H7 (cell line): ENCODE measurements around the gene TRIO. TPM values are rescaled to one million over a fixed set of nuclear protein-coding genes. Genes with fewer than 3 reads are reported as not detected.

ENCODE experiments used
- DNase-seq: peaks from one replicate; pipeline ENCODE4 v3.0.0; 2012
- H3K27me3 ChIP-seq: 2 replicates; pipeline ENCODE4 v1.6.0; 2011; ENCODE audit warnings: mild to moderate bottlenecking, low read length; ENCODE audit not compliant: control insufficient read depth, insufficient read depth
- H3K36me3 ChIP-seq: replicated peaks from 2 replicates; pipeline ENCODE4 v1.5.1; 2011; ENCODE audit warnings: low read length; ENCODE audit not compliant: control insufficient read depth, insufficient read depth
- H3K4me3 ChIP-seq: 2 replicates; pipeline ENCODE4 v1.5.1; 2011; ENCODE audit warnings: low read depth, mild to moderate bottlenecking, control low read depth, low read length, moderate library complexity; ENCODE audit not compliant: insufficient read depth
- total RNA-seq: library from RNA; depleted of rRNA; stranded (reverse); fragments of >200 nt; shearing (Covaris generic); gene quantifications from 2 replicates; pipeline ENCODE4 v1.2.3, GENCODE V29; 2014

TRIO gene
- total RNA-seq, 1 experiment from 2014 or later = 39.7 TPM

DNA sequence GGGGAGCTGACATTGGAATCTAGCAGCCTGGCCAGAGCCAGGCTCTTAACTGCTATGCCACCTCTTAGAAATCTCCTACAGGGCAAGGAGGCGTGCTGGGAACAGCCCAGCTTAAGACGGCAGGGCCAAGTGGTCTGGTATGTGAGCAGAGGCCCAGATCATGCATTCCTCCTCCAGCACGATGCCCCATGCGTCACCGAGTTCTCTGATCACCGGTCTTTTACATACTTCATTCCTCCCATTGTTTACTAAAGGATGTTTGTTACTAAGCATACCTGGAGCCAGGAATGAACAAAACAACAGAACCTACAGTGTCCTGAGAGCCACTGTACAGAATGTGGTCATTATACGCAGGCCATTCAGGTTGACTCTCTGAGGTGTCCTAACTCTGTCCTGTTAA is 73.8 kb downstream of the TRIO start:
- Histone ChIP-seq H3K27me3 (no peaks in the 10 kb centered on the region), H3K36me3 (no peaks in the 10 kb centered on the region), H3K4me3 (no peak overlapping the region)
- DNase-seq = peak; percentile 52

DNA sequence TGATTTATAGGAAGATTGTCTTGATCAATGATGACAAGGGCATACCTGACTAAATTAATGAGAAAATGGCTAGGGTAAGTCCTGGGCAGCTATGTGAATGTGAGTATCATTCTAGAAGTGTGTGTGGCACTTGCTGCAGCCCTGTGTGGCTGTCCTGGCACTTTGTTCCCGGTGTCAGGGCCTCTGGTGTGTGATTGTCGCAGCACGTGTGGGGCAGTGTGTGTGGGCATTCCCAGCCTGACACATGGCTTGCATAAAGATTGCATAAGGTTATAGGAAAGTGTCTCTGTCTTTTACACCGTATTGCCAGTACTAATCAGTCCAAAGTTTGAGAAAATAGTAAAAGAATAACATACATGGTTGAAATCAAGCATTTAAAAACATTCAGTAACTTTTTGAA is 74.4 kb downstream of the TRIO start:
- Histone ChIP-seq H3K27me3 (no peaks in the 10 kb centered on the region), H3K36me3 (no peaks in the 10 kb centered on the region), H3K4me3 (no peak overlapping the region)
- DNase-seq = no peak

DNA sequence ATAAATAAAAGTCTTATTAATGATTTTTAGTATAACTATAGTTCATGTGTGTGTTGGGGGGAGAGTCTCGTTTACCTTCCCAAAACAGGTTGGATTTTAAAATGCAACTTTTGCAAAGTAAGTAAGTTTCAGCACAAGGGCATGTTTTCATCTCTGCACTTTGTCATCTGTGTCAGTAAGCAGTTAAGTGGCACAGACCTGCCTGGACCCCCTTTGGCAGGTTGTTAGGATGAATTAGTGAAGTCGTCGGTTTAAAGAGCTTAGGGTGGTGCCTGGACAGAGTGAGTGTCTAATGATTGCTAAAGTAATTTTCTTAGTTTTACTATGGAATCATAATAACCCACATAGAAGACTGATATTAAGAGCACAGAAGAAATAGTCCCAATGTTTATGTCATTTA is 74.9 kb downstream of the TRIO start:
- Histone ChIP-seq H3K27me3 (no peaks in the 10 kb centered on the region), H3K4me3 (no peak overlapping the region), H3K36me3 (no peaks in the 10 kb centered on the region)
- DNase-seq = no peak

DNA sequence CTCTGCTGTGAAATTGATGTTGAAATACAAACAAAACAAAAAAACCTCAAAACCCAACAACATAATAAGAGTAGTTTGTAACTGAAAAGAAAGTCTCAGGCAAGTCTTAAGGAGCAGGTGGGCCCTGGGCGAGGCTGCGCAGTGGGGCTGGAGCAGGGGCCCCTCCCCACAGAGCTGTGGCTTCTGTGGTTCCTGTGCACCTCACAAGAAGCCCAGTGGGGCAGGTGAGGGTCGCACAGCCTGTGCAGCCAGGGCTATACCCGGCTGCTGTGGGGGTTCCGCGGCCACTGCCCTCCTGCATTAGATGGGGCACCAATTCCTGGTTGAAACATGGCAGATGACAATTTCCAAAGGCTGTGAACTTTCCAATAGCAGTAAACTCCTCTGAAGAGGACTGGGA is 75.3 kb downstream of the TRIO start:
- Histone ChIP-seq H3K4me3 (no peak overlapping the region), H3K36me3 (no peaks in the 10 kb centered on the region), H3K27me3 (no peaks in the 10 kb centered on the region)
- no peak for DNase-seq

DNA sequence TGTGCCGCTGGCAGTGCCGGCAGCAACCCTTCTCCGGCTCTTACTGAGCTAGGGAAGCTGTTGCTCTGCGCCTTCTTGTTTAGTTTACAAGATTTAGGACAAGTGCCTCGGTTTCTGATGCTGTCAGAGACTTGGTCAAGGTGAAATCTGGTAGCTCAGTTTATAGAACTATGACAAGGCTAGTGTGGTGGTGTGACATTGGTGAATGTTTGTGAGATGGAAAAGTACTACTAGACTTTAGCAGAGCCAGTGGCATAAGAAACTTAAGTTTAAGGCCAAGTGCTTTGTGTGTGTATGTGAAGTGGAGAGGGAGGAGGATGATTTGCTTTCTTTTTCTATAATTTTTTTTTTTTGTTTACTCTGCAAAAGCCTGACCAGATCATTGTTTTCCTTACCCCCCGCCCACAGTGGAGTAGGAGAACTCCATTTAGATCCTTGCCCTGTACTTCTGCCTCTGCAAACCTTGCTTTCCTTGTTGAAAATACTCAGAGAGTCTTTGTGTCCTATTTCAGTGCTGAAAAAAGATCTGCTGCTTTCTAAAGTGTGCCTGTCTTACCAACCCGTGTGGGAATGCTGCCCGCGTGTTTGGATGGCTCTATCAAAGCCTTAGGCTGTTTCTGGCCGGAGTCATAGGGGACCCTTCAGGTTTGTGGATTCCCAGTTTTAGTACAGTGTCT is 75.9 kb downstream of the TRIO start:
- DNase-seq = no peak
- Histone ChIP-seq H3K27me3 (no peaks in the 10 kb centered on the region), H3K36me3 (no peaks in the 10 kb centered on the region), H3K4me3 (no peak overlapping the region)

DNA sequence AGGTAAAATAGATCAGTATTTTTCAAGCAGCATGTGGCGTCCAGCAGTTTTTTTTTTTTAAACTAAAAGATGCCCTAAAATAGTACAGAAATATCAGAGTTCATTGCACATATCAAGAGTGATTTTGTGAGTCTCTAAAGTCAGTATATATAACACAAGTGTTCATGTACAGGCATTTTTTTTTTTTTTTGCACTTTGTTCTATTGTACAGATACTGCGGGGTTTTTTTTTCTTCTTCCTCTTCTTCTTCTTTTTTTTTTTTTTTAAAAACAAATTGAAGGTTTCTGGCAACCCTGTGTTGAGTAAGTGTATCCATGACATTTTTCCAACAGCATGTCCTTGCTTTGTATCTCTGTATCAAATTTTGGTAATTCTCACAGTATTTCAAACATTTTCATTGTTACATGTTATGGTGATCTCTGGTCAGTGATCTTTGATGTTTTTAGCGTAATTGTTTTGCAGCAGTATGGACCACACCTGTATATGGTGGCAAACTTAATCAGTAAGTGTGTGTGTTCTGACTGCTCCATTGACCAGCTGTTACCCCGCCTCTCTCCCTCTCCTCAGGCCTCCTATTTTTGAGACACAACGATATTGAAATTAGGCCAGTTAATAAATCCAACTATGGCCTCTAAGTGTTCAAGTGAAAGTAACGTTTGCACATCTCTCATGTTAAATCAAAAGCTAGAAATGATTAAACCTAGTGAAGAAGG is 76.8 kb downstream of the TRIO start:
- no peak overlapping the region for H3K4me3 ChIP-seq
- H3K27me3 ChIP-seq = no peaks in the 10 kb centered on the region
- no peak for DNase-seq

DNA sequence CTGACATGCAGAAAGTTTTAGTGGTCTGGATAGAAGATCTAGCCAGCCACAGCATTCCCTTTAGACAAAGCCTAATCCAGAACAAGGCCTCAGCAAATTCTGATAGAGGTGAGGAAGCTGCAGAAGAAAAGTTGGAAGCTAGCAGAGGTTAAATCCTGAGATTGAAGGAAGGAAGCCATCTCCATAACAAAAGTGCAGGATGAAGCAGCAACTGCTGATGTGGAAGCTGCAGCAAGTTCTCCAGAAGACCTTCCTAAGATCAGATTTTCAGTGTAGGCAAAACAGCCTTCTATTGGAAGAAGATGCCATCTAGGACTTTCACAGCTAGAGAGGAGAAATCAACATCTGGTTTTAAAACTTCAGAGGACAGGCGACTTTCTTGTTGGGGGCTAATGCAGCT is 77.5 kb downstream of the TRIO start:
- Histone ChIP-seq H3K27me3 (no peaks in the 10 kb centered on the region), H3K4me3 (no peak overlapping the region), H3K36me3 (no peaks in the 10 kb centered on the region)
- DNase-seq = no peak

More for the DNA sequence above, 76.8 kb downstream of the TRIO start:
- H3K36me3 ChIP-seq = no peaks in the 10 kb centered on the region

DNA sequence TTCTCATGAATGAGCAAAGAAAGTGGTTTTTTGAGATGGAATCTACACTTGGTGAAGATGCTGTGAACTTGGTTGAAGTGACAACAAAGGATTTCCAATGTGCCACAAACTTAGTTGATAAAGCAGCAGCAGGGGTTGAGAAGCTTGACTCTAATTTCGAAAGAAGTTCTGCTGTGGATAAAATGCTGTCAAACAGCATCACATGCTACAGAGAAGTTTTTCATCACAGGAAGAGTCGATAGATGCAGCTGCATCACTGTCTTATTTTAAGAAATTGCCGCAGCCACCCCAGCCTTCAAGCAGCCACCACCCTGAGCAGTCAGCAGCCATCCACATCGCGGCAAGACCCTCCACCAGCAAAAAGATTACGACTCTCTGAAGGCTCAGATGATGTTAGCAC is 78.6 kb downstream of the TRIO start:
- no peaks in the 10 kb centered on the region for H3K36me3 ChIP-seq
- no peak overlapping the region for H3K4me3 ChIP-seq
- no peaks in the 10 kb centered on the region for H3K27me3 ChIP-seq
- DNase-seq = no peak

DNA sequence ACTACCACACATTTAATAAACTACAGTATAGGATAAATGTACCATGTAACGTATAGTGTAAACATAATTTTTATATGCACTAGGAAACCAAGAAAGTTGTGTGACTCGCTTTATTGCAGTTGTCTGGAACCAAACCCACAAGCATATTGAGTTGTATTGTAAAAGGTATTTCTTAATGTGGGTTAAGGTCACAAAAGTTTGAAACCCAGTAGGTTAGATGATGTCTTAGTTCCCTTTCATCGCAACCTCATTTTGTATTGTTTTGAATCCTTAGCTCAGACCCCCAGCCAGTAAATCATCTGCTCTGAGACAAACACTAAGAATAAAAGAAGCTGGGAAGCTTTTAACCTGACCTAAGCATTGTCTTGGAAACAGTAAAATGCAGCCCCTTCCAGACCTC is 79.1 kb downstream of the TRIO start:
- Histone ChIP-seq H3K4me3 (no peak overlapping the region), H3K36me3 (no peaks in the 10 kb centered on the region), H3K27me3 (no peaks in the 10 kb centered on the region)
- DNase-seq = no peak

DNA sequence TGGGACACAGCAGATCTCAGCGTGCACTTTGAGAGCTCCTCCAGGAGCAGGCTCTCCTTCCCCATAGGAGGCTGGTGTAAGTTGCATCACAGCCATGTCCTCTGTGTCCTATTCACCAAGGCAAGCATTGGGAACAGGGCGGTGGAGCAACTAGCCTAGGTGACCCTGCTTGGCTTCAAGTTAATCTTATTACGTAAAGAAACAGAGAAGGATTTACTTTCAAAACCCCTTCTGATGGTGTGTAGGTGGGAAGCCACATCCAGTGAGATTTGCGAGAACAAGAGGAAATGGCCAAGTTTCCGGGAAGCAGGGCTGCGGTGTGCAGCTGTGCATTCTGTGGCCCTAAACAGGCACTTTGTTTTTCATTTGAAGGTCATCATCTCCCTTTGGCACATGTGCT is 80.2 kb downstream of the TRIO start:
- H3K27me3 ChIP-seq = no peaks in the 10 kb centered on the region
- DNase-seq = no peak
- no peaks in the 10 kb centered on the region for H3K36me3 ChIP-seq
- H3K4me3 ChIP-seq = no peak overlapping the region

DNA sequence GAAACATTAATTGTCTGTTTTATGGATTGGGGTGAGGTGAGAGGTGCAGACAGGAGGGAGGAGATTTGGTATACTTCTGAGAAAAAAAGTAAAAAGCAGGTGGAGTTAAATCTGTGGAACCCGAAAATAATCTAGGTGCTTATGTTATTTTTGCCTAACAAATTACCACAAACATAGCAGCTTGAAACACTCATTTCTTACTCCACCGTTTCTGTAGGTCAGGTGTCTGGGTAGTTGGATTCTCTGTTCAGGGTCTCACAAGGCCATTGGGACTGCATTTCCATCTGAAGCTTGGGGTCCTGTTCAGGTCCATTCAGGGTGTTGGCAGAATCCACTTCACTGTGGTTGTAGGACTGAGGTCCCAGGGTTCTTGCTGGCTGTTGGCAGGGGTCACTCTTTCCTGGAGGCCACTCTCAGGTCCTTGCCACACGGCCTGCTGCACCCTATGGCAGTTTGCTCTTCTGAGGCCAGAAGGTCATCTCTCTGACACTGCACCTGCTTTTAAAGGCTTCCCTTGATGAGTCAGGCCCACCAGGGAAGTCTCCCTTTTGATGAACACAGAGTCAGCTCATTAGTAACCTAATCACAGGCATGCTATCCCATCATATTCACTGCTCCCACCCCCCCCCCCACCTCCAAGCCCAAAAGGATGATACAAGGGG is 82.2 kb downstream of the TRIO start:
- no peak overlapping the region for H3K4me3 ChIP-seq
- no peaks in the 10 kb centered on the region for H3K36me3 ChIP-seq
- H3K27me3 ChIP-seq = no peaks in the 10 kb centered on the region
- DNase-seq = no peak

DNA sequence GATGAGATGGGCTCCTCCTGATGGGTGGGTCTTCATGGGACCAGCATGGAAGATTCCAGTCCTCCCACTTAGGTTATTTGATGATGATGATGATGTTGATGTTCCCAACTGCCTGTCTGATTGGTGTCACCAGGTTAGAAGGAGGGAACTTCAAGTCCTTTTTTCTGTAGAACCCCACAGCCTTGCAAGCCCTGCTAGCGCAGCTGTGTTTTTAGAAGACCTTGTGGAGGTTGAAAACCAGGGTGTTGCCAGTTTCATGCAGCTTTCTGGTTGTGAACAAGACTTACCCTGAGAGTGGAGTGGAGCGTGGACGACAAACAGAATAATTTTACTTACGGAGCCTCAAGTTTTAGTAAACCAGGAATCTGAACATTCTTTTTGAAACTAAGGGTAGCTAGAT is 83.0 kb downstream of the TRIO start:
- no peaks in the 10 kb centered on the region for H3K27me3 ChIP-seq
- H3K36me3 ChIP-seq = no peaks in the 10 kb centered on the region
- DNase-seq = no peak
- no peak overlapping the region for H3K4me3 ChIP-seq

DNA sequence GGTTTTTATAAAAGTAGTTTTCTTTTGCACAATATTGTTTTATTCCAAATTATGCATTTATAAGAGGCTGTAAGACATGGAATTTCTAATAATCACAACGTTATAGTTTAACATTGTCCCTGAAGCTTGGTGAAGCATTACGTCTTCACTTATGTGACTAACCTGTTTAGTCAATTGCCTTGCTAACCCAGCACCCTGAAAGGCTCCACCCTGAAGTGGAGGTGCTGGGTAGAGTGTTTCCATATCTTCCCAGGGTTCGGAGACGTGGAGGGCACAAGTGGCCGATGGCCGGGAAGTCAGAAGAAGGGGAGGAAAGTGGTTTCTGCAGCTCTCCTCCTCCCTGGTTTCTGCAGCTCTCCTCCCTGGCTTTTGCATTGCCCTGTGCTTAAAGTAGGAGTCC is 83.4 kb downstream of the TRIO start:
- no peaks in the 10 kb centered on the region for H3K27me3 ChIP-seq
- no peaks in the 10 kb centered on the region for H3K36me3 ChIP-seq
- no peak overlapping the region for H3K4me3 ChIP-seq
- DNase-seq = no peak

DNA sequence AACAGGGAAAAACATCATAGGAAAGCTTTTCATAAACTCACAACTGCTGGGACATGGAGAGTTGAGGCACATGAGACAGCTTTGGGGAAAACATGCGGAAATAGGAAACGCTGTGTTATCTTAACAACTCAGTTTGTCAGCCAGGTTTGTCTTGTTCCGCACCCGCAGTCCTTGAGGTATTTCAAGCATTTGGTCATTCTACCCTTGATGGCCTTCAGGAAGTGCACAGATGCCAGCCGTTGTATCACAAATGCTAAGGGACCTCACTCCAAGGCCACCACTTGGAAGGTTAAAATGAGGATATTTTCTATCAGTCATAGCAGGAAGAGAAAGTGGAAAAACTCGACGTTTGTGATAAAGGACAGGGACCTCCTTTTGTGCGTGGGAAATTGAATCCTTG is 83.8 kb downstream of the TRIO start:
- Histone ChIP-seq H3K27me3 (no peaks in the 10 kb centered on the region), H3K36me3 (no peaks in the 10 kb centered on the region), H3K4me3 (no peak overlapping the region)
- DNase-seq = no peak

DNA sequence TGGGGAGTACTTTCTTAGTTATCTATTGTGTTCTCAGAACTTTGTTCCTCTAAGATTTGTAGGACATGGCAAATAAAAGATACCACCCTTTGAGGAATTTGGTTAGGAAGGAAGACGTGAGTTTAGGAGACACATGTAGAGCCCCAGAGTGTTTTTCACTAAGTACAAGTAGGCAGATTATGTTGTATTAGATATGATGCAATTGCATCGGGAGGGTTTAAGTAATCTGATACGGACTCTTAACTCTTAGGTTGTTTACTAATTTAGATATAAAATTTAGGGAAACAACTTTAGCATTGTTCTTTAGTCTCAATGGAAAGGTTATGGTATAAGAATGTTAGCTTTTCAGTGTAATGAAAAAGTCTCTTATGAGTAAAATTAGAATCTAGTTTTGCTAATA is 84.4 kb downstream of the TRIO start:
- Histone ChIP-seq H3K36me3 (no peaks in the 10 kb centered on the region), H3K27me3 (no peaks in the 10 kb centered on the region), H3K4me3 (no peak overlapping the region)
- DNase-seq = no peak
